GM11168 (cell line): ENCODE measurements around the gene IRF6.

Experiments used
- in situ Hi-C: fragments of 300-500 bp; cut with MboI; formaldehyde crosslinking; loops from one replicate; pipeline ENCODE4 v1.12.0; 2022; ENCODE audit warnings: low sequenced_read_pairs; ENCODE audit not compliant: unreplicated experiment

The IRF6 gene

DNA sequence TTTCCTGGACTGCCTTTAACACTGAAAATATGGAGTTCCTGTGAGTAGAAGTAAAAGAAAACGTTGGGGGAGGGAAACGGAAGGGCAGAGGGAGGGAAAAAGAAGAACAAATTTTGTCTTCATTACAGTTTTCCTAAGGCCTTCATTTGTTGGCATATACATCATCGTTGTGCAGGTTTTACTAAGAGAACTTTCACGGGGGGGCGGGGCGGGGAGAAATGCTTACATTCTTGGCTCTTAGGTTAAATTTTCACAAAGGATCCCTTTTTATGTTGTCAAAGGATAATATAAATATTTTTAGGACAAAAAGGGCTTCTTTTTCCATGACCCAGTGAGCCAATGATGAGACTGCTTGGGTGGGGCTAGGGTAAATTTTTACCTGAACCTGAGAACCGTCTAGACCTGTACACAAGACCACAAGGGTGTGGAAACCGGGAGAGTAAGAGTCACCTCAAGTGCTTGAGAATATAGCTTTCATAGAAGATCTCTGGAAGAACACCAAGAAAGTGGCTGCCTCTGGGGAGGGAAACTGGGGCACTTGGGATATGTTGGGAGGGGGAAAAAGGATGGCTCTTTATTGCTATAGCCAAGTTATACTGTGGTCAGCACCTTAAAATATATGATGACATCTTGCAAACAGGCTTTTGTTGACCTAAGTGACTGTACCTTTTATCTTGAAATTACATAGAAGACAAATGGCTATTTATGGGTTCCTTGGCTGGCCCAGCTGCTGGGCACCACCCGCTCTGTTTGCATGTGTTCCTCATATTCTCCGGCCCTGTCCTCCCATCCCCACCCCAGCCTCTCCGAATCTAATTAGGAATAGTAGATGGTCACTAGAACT lies 19.9 kb upstream of the IRF6 start:
- in situ Hi-C loops: no loop called here

DNA sequence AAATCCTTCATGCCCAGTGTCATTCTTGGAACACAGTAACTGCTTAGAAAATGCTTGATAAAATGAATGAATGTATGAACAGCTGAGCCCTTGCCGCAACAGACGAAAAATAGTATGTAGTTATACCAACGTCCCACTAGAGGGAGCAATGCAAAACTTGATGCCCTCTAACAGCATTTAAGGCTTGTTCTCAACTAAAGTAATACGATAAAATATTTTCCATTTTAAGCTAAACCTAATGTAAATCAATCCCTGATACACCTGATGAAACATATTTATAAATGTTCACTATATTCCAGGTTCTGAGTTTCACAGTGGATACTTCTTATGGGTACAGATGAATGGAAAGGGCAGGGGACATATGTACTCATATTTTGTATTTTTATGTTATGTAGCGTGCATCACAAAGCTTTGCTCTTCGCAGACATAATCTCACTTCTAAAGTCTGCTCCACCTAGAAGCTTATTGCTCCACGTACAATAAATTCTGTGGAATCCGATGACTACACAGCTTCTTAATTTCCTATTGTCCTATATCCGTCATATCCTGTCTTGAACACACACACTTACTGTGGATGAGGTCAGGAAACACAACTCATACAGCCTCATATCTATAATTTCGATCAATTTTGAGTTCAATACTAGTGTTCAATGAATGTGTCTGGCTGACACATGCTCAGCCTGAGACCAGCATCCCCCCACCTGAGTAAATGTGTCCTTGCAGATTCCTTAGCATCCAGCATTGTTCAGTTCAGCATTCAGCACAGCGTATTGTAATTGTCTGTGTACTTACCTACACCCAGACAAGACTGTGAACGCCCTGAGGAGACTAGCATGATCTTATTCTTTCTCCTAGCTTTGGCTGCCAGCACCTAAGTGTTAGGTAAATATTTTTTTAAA lies 17.4 kb upstream of the IRF6 start:
- in situ Hi-C loops: no loop called here

DNA sequence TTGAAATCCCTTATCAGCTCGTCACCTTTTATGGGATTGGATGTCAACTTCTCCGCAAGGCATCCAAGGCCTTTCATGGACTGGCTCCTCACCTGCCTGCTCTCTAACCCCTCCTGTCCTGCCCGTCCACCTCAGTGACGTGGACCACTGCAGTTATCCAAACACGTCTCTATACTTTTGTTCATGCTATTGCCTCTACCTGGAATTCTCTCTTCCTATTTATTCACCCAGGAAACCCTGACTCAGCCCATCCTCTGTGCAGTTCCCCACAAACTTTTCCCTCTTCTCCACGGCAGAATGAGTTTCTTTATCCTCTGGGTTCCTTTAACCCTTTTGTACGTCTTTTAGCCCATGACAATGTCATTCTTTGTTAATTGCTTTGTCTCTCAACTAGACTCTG lies 16.8 kb upstream of the IRF6 start:
- in situ Hi-C loops: no loop called here

DNA sequence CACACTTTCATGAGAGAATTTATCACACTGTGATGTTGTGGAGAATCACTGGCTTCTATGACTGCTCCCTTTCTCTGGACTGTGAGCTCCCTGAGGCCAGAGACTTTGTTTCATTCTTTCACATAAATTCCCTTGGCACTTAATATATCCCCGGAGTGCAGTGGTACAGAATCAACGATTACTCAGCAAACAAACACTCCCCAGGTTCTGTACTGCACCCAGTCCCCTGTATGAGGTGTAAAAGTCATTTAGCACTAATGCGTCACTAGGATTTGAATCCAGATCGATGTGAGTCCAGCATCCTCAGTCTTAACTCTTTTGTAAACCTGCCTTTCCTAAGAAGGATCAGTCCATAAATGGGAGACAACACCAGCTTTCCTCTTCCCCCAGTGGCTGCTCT lies 15.0 kb upstream of the IRF6 start:
- in situ Hi-C loops: no loop called here

DNA sequence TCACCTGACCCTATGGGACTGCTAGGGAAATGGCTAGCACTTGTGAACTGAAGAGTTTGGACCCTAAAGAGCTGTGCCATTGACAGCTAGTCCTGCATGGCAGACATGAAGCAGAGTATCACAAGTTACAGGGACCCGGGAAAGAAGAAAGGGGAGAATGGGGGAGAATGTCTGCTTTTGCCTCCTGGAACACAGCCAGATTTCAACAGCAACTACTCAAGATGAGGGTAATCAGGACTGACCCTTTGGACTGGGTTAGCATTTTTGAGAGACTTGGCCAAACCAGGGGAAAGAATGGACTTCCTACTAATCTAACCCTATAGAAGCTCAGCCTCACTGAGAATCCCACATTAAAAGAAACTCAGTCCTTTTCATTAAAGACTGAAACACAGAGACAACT lies 13.1 kb upstream of the IRF6 start:
- in situ Hi-C loops: no loop called here

DNA sequence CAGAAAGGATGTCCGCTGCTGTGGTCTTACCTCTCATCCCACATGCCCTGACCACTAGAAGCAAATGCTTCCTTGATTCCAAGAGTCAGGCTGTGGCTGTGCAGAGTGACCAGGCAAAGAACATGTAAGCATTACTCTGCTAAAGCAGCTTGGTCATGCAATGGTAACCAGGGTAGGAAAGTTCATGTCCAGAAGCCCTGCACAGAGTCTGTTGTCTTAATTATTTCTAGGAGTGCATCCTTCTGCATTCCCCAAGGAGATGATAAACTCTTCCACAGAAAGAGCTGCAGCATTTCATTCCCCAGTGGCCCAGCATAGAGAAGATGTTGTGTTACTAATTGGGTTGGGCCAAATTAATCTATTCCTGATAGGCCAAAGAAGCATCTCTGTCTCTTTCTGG lies 11.7 kb upstream of the IRF6 start:
- in situ Hi-C loops: no loop called here

DNA sequence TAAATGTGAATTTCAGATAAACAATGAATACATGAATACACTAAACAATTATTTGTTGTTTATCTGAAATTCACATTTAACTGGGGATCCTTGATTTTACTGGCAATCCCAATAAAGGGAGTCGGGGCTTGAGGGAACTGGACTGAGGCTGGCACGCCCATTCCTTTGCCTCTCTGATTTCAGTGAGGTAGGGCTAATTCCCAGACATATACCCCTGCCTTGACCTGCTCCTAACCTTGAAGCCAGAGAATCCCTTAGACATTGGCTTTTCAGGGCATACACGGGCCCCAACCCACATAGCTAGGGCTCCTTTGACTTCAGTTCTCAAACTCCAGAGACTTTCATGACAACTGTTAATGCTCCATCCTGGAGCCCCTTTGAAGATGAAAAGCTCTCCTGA lies 11.0 kb upstream of the IRF6 start:
- in situ Hi-C loops: no loop called here

DNA sequence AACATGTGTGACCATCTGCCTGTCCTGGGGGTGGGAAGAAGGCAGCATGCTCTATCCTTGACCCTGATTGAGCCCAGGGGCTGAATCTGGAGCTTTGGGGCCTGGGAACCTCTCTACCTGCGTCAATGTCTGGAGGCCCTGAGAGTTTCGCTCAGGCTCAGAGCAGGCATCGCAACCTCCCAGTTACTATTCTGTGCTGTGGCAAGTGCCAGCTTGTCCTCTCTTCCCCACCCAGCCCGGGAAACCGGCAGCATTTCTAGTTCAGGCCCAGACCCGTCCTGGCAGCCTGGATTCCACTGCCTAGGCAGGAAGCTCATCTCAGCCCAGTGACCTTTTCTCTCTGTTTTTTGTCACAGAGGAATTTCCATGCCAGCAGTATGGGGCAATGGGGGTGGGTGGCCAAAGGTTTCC lies 10.0 kb upstream of the IRF6 start:
- in situ Hi-C loops: no loop called here

DNA sequence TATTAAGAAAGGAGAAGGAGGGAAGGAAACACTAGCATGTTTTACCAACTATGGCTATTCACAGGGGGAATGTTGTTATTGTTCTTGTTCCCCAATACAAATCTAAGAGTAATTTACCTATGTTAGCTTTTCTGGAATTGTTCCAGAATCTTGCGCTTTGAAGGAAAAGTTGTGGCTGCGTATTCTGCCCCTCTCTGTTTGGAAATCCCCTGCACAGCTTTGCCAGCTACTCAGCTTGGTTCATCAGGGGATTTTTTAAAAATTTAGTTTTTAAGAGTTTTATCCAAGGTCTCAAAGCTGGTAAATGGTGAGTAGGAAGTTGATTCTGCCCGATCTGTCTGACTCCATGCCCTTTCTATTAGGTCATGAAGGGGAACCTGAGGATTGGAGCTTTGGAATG lies 9.5 kb upstream of the IRF6 start:
- in situ Hi-C loops: no loop called here

DNA sequence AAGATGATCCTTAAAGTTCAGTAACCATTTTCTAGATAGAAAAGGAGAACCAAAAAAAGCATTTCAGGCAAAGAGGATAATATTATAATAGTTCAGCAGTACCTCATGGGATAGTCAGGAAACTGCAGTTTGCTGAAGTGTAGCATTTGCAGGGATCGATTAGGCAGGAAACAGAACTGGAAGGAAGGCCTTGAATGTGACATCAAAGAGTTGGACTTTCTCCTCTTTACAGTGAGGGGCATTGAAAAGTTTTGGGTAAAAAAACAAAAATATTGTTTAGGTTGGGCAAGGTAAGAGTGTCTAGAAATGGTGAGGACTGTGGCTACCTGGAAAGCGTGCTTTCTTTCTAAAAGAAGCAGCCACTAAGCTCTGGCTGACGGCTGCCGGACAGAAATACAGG lies 8.0 kb upstream of the IRF6 start:
- in situ Hi-C loops: no loop called here

DNA sequence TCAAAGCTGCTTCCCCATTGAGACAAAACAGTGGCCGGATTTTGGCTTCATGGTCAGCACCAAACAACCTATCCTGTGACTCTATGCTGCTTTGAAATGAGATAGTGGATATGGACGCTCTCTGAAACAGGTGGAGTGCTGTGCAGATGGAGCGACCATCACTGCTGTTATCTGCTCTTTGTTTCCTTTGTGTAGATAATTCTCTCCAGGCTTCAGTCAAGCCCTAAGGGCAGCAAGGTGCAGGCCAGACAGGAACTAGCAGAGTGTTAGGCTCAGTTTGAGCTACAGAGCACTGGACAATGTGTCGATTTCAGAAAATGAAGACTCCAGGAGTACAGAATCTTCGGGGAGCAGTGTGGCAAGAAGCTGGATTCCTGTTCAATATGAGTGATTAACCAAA lies 4.8 kb upstream of the IRF6 start:
- in situ Hi-C loops: no loop called here

DNA sequence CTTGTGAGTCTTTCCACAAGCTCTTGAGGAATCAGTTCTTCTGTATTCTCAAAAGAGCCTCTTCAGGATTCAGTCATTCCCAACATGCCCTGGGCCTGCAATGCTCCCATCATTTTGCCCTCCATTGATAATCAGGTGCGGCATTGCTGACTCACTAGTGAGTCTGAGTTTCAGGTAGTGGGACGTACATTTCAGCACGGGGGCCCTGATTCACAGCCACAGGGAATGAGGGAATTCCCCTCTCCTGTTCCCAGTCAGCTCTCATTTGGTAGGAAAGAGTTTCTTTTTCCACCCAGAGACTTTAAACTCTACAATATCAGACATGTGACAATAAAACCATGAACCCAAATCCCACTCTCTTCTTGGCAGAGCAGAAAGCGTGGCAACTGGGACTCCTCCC lies 3.7 kb upstream of the IRF6 start:
- in situ Hi-C loops: no loop called here

DNA sequence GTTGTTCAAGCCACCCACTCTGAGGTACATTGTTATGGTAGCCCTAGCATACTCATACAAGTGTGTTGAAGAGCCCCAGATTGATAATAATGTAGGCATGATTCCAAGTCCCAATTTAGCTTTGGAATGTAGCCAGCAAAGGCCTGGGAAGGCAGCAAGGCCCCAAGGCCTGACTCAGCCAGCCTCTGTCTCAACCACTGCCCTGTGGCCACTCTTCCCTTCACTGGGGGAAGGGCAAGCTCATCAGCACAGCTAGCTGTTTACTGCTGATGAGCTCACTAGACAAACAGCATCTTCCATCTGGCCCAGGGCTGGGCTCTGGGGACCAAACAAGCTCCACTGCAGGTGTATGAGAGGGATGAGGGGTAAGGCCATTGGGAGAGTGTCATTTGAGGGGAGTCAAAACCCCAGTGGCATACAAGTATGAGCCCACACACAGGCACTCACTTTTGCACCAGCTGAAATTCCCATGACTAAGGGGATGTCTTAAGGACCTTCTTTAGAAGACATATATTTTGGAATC lies 2.2 kb upstream of the IRF6 start:
- in situ Hi-C loops: no loop called here

DNA sequence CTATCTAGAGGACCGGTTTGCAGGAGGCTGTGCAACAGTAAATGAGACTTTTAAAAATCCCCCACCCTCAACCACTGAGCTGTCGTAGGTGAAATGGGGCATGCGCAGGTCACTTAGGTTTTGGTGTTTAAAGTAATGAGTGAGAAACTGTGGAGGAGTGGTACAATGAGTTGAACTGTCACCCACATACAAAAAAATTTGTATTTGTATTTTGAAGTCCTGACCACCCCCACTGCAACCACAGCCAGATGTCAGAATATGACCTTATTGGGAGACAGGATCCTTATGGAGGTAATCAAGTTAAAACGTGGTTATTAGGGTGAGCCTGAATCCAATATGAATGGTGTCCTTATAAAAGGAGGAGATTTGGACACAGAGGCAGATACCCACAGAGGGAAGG lies 1.6 kb upstream of the IRF6 start:
- in situ Hi-C loops: no loop called here

DNA sequence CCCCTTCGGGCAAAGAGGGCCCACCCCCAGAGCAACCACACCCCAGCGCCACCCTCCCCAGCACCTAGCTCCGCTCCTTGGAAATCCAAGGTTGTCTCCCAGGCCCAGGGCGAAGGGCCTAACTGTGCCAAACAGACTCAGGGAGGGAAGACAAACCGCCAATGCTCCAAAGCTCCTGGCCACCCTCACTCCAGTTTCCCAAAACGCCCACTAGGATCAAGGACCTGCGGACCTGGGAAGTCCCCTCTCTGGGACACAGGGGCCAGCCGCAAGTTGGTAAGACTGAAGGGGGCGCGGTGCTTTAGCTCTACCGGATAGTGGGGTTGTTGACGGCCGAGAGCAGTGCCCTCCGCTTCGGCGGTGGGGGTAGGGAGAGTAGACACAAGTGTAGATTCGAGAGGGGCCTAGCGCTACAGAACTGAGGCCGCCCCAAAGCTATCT lies 581 bp downstream of the IRF6 start:
- in situ Hi-C loops: no loop called here

DNA sequence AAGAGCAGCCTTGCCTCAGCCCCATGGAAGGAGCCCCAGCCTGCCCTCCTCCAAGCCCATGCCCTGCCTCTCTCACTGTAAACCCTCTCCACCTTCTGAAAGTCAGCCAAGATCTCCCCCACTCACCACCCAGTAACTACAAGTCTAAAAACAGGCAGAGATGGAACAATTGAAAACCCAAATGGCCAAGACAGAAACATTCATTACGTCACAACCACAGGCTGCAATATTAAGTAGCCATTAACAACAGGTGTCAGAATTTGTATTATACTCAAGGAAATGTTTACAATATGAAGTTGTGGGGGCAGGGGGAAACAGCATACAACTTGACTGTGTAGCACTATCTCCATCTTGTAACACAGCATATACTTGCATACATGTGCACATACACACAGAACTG lies 2.4 kb downstream of the IRF6 start:
- in situ Hi-C loops: no loop called here

DNA sequence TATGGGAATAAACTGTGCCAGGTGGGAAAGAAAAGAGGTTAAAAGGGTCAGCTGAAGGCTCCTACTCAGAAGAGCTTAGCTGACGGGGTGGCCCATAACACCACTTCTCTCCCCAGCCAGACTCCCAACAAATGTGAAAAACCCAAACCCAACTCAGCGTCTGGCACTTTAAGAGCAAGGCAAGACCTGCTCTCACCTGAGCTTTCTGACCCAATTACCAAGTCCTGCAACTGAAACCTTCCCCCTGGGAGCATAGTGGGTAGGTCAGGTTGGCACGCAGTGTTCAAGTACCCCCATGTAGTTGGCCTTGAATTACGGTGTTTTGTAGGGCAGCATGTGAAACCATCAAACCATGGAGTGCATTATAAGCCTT lies 3.2 kb downstream of the IRF6 start:
- in situ Hi-C loops: no loop called here

DNA sequence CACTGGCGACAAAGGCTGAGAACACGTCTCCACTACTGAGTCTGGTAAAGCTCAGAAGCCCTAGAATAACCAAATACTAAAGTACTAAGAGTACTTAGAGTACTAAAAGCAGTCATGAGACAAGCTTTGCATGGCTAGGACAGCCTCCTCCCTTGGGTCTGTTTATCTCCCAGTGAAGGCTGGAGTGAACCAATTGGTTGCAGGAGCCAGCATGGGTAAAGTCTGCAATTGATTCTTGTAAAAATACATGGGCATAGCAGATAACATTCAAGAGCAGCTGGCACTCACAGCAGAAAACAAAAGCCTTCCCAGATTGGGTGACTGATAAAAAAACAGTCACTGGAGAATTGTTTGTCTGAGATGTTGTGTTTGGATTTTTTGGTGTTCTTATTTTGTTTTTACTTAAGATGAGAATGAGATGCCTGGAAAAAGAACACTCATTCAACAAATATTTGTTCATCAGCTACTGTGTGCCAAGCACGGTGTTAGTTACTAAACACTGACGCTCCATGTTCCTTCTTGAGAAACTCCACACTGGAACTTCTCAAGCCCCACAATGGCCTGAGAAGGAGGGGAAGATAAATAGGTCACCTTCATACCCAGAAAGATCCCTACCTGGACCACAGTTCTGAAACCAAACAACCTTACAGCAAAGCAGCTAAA lies 3.7 kb downstream of the IRF6 start:
- in situ Hi-C loops: no loop called here

DNA sequence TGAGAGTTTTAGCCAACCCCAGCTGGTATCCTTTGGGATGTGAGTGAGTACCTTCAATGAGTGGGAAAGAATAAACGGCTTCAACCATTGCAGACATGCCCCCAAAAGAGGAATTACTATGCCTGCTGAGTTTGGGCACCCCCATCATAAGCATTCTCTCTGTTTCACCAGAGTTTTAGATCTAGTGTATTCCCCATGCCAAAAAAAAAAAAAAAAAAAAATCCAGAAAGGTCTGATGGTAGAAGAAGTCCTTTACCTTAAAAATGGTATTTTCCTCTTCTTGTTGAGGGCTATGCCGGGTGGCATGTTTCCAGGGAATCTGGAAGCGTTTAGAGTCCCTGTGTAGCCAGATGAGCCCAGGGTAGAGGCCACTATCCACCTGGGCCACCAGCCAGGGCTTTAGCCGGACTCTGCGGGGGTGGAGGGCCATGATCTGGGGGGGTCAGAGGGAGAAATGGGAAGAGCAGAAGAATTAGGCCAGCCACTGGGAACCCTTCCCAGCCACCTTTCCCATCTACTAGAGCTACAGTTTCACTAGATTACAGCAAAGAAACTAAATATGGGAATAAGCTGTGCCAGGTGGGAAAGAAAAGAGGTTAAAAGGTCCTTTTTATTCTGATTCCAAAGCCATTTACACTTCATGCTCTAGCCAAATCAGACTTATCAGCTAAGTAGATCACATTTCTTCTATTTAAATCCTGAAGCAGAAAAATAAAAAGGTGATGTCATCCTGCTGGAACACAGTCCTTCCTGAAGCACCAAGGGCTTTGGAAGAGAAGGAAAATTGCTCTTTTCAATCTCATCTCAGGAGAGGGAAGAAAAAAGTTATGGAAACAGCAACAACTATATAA lies 4.7 kb downstream of the IRF6 start:
- in situ Hi-C loops: no loop called here
